Activated CD8-positive, alpha-beta T cell treated with anti-CD3 and anti-CD28 coated beads for 36 hours (primary cell): ENCODE results near the gene KRT77. TPM values are rescaled to one million over a fixed set of nuclear protein-coding genes. Genes with fewer than 3 reads are reported as not detected.

ENCODE experiments used
- ATAC-seq: fragments of 200-7000 bp; cut with Tn5 transposase; one replicate; pipeline ENCODE4 v1.10.0; 2021; ENCODE audit warnings: mild to moderate bottlenecking, moderate library complexity
- CTCF ChIA-PET: fragments of 350-600 bp; sonication (Branson Sonifier 250); formaldehyde crosslinking; loops from one replicate; lab custom pipeline; 2021; ENCODE audit warnings: antibody characterized with exemption; lab: Charles Lee
- POLR2A ChIA-PET: fragments of 350-600 bp; sonication (Branson Sonifier 250); formaldehyde crosslinking; loops from one replicate; lab custom pipeline; 2021; ENCODE audit warnings: antibody characterized with exemption; lab: Charles Lee
- DNase-seq: peaks from one replicate; pipeline ENCODE4 v3.0.0-alpha.2; 2020
- H3K27ac Mint-ChIP-seq: one replicate; pipeline ENCODE4 v1.8.0; 2021; ENCODE audit warnings: mild to moderate bottlenecking, mixed read lengths
- H3K27me3 Mint-ChIP-seq: one replicate; pipeline ENCODE4 v1.8.0; 2021; ENCODE audit warnings: mixed read lengths
- H3K36me3 Mint-ChIP-seq: one replicate; pipeline ENCODE4 v1.8.0; 2021; ENCODE audit warnings: low read depth, mixed read lengths
- H3K4me1 Mint-ChIP-seq: one replicate; pipeline ENCODE4 v1.8.0; 2021; ENCODE audit warnings: low read depth, mixed read lengths
- H3K4me3 Mint-ChIP-seq: one replicate; pipeline ENCODE4 v1.8.0; 2021; ENCODE audit warnings: mild to moderate bottlenecking, moderate library complexity, mixed read lengths
- H3K9me3 Mint-ChIP-seq: one replicate; pipeline ENCODE4 v1.8.0; 2021; ENCODE audit warnings: mixed read lengths
- CTCF ChIP-seq: fragments of 200-600 bp; IDR thresholded peaks from one replicate; pipeline ENCODE4 v1.8.0; 2022; ENCODE audit warnings: antibody characterized with exemption, mild to moderate bottlenecking
- intact Hi-C: fragments of 100-400 bp; cut with micrococcal nuclease; formaldehyde crosslinking; loops from one replicate; pipeline ENCODE4 v1.10.0; 2022
- total RNA-seq, 2 experiments: library from RNA; stranded (reverse); gene quantifications; one replicate each; pipeline ENCODE4 v1.2.3, GENCODE V29; 2021

The KRT77 gene
- total RNA-seq, 2 experiments from 2014 or later = not detected

GRCh38 chr12:52684431-52684830, 18.9 kb downstream of the KRT77 start:
- CTCF ChIA-PET = no interaction called here
- peaks cover 38% of the 10 kb centered on the region for H3K4me1 Mint-ChIP-seq
- no peak overlapping the region for H3K27ac Mint-ChIP-seq
- H3K27me3 Mint-ChIP-seq = no peaks in the 10 kb centered on the region
- DNase-seq (no peak), ATAC-seq (no peak)
- H3K9me3 Mint-ChIP-seq = no peaks in the 10 kb centered on the region
- H3K36me3 Mint-ChIP-seq = no peaks in the 10 kb centered on the region
- no peak overlapping the region for H3K4me3 Mint-ChIP-seq
- intact Hi-C loops = no loop called here
- POLR2A ChIA-PET = no interaction called here
- TF ChIP-seq CTCF = no peak

GRCh38 chr12:52683575-52684300, 19.6 kb downstream of the KRT77 start:
- H3K4me3 Mint-ChIP-seq = no peak overlapping the region
- POLR2A ChIA-PET = interaction anchor here (1.0 kb wide), 1 partner anchor 119 kb away, joined by 3 read pairs; no protein-coding TSS in a partner anchor
- no peaks in the 10 kb centered on the region for H3K36me3 Mint-ChIP-seq
- H3K9me3 Mint-ChIP-seq = no peaks in the 10 kb centered on the region
- ATAC-seq = no peak
- CTCF ChIA-PET = no interaction called here
- intact Hi-C loops = no loop called here
- no peak for TF ChIP-seq CTCF
- DNase-seq = no peak
- no peak overlapping the region for H3K27ac Mint-ChIP-seq
- H3K27me3 Mint-ChIP-seq = no peaks in the 10 kb centered on the region
- H3K4me1 Mint-ChIP-seq = peaks cover 38% of the 10 kb centered on the region

- POLR2A ChIA-PET = interaction anchor here (1.0 kb wide), 1 partner anchor 120 kb away, joined by 3 read pairs; no protein-coding TSS in a partner anchor
- intact Hi-C loops = no loop called here
- no peak overlapping the region for H3K27ac Mint-ChIP-seq
- H3K36me3 Mint-ChIP-seq = no peaks in the 10 kb centered on the region
- CTCF ChIA-PET = no interaction called here
- H3K9me3 Mint-ChIP-seq = no peaks in the 10 kb centered on the region
- DNase-seq = no peak
- no peaks in the 10 kb centered on the region for H3K27me3 Mint-ChIP-seq
- no peak for ATAC-seq
- H3K4me1 Mint-ChIP-seq = peaks cover 38% of the 10 kb centered on the region
- TF ChIP-seq CTCF = no peak
- no peak overlapping the region for H3K4me3 Mint-ChIP-seq
Measured at GRCh38 chr12:52682938-52683574, 20.3 kb downstream of the KRT77 start.

GRCh38 chr12:52682381-52682660, 21.0 kb downstream of the KRT77 start:
- intact Hi-C loops = no loop called here

More at GRCh38 chr12:52682381-52682660, 21.0 kb downstream of the KRT77 start:
- ATAC-seq (no peak), DNase-seq (no peak)
- POLR2A ChIA-PET = no interaction called here
- Mint-ChIP-seq H3K27ac (no peak overlapping the region), H3K27me3 (no peaks in the 10 kb centered on the region), H3K9me3 (no peaks in the 10 kb centered on the region), H3K4me3 (no peak overlapping the region), H3K36me3 (no peaks in the 10 kb centered on the region), H3K4me1 (peaks cover 33% of the 10 kb centered on the region)
- CTCF ChIA-PET = no interaction called here
- TF ChIP-seq CTCF = no peak
